DND-41 (cell line): ENCODE results near the gene ZNF506.

Source experiments
- ATAC-seq: fragments of 200-7000 bp; cut with Tn5 transposase; 3 replicates; pipeline ENCODE4 v1.9.1; 2021; ENCODE audit warnings: low read depth; ENCODE audit not compliant: insufficient read depth
- DNase-seq: peaks from one replicate; pipeline ENCODE4 v3.0.0-alpha.2; 2020
- H2AFZ ChIP-seq: 2 replicates; pipeline ENCODE4 v1.6.0; 2012; ENCODE audit warnings: low read depth, low read length
- H3K27ac ChIP-seq: 2 replicates; pipeline ENCODE4 v1.5.1; 2012; ENCODE audit warnings: low read length, inconsistent platforms
- H3K27me3 ChIP-seq: fragments of 200-600 bp; sonication (generic); 2 replicates; pipeline ENCODE4 v1.6.0; 2012; ENCODE audit warnings: low read length, mild to moderate bottlenecking, inconsistent platforms; ENCODE audit not compliant: insufficient read depth, poor library complexity
- H3K36me3 ChIP-seq: 2 replicates; pipeline ENCODE4 v1.5.1; 2012; ENCODE audit warnings: low read length, inconsistent platforms; ENCODE audit not compliant: insufficient read depth
- H3K4me1 ChIP-seq: 2 replicates; pipeline ENCODE4 v1.5.1; 2012; ENCODE audit warnings: mild to moderate bottlenecking, low read length; ENCODE audit not compliant: insufficient read depth
- H3K4me2 ChIP-seq: 2 replicates; pipeline ENCODE4 v1.6.0; 2012; ENCODE audit warnings: mild to moderate bottlenecking, moderate library complexity, low read length, inconsistent platforms; ENCODE audit not compliant: insufficient read depth
- H3K4me3 ChIP-seq, 2 experiments: fragments of 200-600 bp in 1 of 2; shearing (Covaris generic) in 1 of 2; 2 replicates each; pipeline ENCODE4 v1.5.1; 2012 to 2016; ENCODE audit warnings: inconsistent platforms in 2 of 2, low read length in 2 of 2, mild to moderate bottlenecking in 2 of 2, low read depth in 1 of 2, moderate library complexity in 1 of 2
- H3K79me2 ChIP-seq: 2 replicates; pipeline ENCODE4 v1.6.0; 2012; ENCODE audit warnings: low read length, inconsistent platforms; ENCODE audit not compliant: insufficient read depth
- H3K9ac ChIP-seq: 2 replicates; pipeline ENCODE4 v1.6.0; 2012; ENCODE audit warnings: low read depth, mild to moderate bottlenecking, inconsistent platforms, low read length, moderate library complexity
- H3K9me3 ChIP-seq: 2 replicates; pipeline ENCODE4 v1.5.1; 2012; ENCODE audit warnings: low read length, moderate library complexity, mild to moderate bottlenecking, inconsistent platforms; ENCODE audit not compliant: insufficient read depth, severe bottlenecking
- H4K20me1 ChIP-seq: 2 replicates; pipeline ENCODE4 v1.6.0; 2012; ENCODE audit warnings: low read length; ENCODE audit not compliant: insufficient read depth
- CTCF ChIP-seq: IDR thresholded peaks from 2 replicates; pipeline ENCODE4 v1.5.1; 2012; ENCODE audit warnings: borderline replicate concordance, low read length, moderate library complexity, mild to moderate bottlenecking; ENCODE audit not compliant: poor library complexity, severe bottlenecking; ENCODE audit errors: extremely low read depth
- EZH2 ChIP-seq: IDR thresholded peaks from 3 replicates; pipeline ENCODE4 v1.6.1; 2012; ENCODE audit warnings: borderline replicate concordance, low read depth, mild to moderate bottlenecking, moderate library complexity, low read length, inconsistent platforms; ENCODE audit not compliant: severe bottlenecking

Gene ZNF506

GRCh38 chr19:19750842-19751790 is 70.4 kb downstream of the ZNF506 start:
- DNase-seq = no peak
- ATAC-seq = no peak

GRCh38 chr19:19749908-19750841 is 71.4 kb downstream of the ZNF506 start:
- H3K27ac ChIP-seq = no peak overlapping the region
- no peaks in the 10 kb centered on the region for H3K36me3 ChIP-seq
- no peaks in the 10 kb centered on the region for H4K20me1 ChIP-seq
- no peak for TF ChIP-seq CTCF
- TF ChIP-seq EZH2 = no peak
- no peak overlapping the region for H3K9ac ChIP-seq
- no peak for DNase-seq
- no peaks in the 10 kb centered on the region for H3K9me3 ChIP-seq
- H3K27me3 ChIP-seq = no peaks in the 10 kb centered on the region
- H3K4me3 ChIP-seq = no peak overlapping the region
- no peaks in the 10 kb centered on the region for H3K79me2 ChIP-seq
- H3K4me1 ChIP-seq = no peaks in the 10 kb centered on the region
- H3K4me2 ChIP-seq = no peak overlapping the region
- no peak for ATAC-seq
- H2AFZ ChIP-seq = no peak overlapping the region

More at GRCh38 chr19:19750842-19751790, 70.4 kb downstream of the ZNF506 start:
- no peak overlapping the region for H2AFZ ChIP-seq
- H3K27ac ChIP-seq = no peak overlapping the region
- H3K4me2 ChIP-seq = no peak overlapping the region
- no peaks in the 10 kb centered on the region for H3K27me3 ChIP-seq
- no peaks in the 10 kb centered on the region for H3K79me2 ChIP-seq
- no peaks in the 10 kb centered on the region for H3K4me1 ChIP-seq
- TF ChIP-seq EZH2 (no peak), CTCF (no peak)
- no peaks in the 10 kb centered on the region for H4K20me1 ChIP-seq
- no peak overlapping the region for H3K9ac ChIP-seq
- H3K36me3 ChIP-seq = no peaks in the 10 kb centered on the region
- H3K9me3 ChIP-seq = peaks cover 4% of the 10 kb centered on the region
- no peak overlapping the region for H3K4me3 ChIP-seq

GRCh38 chr19:19749117-19749907 is 72.2 kb downstream of the ZNF506 start:
- no peaks in the 10 kb centered on the region for H3K36me3 ChIP-seq
- no peaks in the 10 kb centered on the region for H4K20me1 ChIP-seq
- H3K4me3 ChIP-seq = no peak overlapping the region
- ATAC-seq = no peak
- no peak for DNase-seq
- H2AFZ ChIP-seq = no peak overlapping the region
- TF ChIP-seq CTCF (no peak), EZH2 (no peak)
- H3K27ac ChIP-seq = no peak overlapping the region
- H3K9ac ChIP-seq = no peak overlapping the region
- no peaks in the 10 kb centered on the region for H3K79me2 ChIP-seq
- H3K4me1 ChIP-seq = no peaks in the 10 kb centered on the region
- no peaks in the 10 kb centered on the region for H3K27me3 ChIP-seq
- H3K4me2 ChIP-seq = no peak overlapping the region
- no peaks in the 10 kb centered on the region for H3K9me3 ChIP-seq
